ENCODE measurements around the gene LRRC36.

The LRRC36 gene

GRCh38 chr16:67312719-67313118 is 13.9 kb upstream of the LRRC36 start:
- peaks cover 0 to 2% of the 10 kb centered on the region in 2 donors for H3K27me3 ChIP-seq (ENCODE audit: control insufficient read depth in 2 of 2, insufficient read depth in 2 of 2, low read length in 2 of 2)
- H3K27ac ChIP-seq (ENCODE audit: low read depth in 2 of 2, low read length in 2 of 2) = peak overlapping the region; percentile 54 to 66
- H3K9ac ChIP-seq (ENCODE audit: low read depth in 1 of 2, low read length in 2 of 2) = no peak overlapping the region
- H3K4me1 ChIP-seq (ENCODE audit: control insufficient read depth in 2 of 2, insufficient read depth in 2 of 2, low read length in 2 of 2) = peaks cover 0 to 5% of the 10 kb centered on the region in 2 donors
- no peaks in the 10 kb centered on the region for H3K9me3 ChIP-seq (ENCODE audit: control insufficient read depth in 2 of 2, low read length in 2 of 2)
- H3K4me3 ChIP-seq (ENCODE audit: low read length in 2 of 2) = no peak overlapping the region
- no peaks in the 10 kb centered on the region for H3K36me3 ChIP-seq (ENCODE audit: control insufficient read depth in 2 of 2, insufficient read depth in 2 of 2, low read length in 2 of 2)

DNA sequence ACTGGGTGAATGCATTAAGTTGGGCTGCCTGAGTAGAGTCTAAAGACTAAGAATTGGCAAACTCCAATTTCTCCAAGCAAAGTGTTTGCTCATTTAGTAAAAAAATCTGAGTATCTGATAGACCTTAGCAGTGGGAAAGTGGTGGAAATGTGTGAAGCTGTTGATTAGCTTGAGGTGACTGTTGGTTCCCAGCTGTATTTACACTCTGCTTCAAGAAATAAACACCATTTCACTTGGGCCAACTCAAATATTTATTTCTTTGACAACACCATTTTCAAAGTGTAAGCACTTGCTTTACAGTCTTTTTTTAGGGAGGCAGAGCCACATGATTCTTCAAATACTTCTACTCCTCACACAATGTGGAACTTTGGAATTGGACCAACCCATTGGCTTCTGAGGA is 8.8 kb upstream of the LRRC36 start:
- no peaks in the 10 kb centered on the region for H3K36me3 ChIP-seq (ENCODE audit: control insufficient read depth in 2 of 2, insufficient read depth in 2 of 2, low read length in 2 of 2)
- H3K9ac ChIP-seq (ENCODE audit: low read depth in 1 of 2, low read length in 2 of 2) = no peak overlapping the region
- no peaks in the 10 kb centered on the region for H3K9me3 ChIP-seq (ENCODE audit: control insufficient read depth in 2 of 2, low read length in 2 of 2)
- no peaks in the 10 kb centered on the region for H3K4me1 ChIP-seq (ENCODE audit: control insufficient read depth in 2 of 2, insufficient read depth in 2 of 2, low read length in 2 of 2)
- H3K27ac ChIP-seq (ENCODE audit: low read depth in 2 of 2, low read length in 2 of 2) = no peak overlapping the region
- no peak overlapping the region for H3K4me3 ChIP-seq (ENCODE audit: low read length in 2 of 2)
- H3K27me3 ChIP-seq (ENCODE audit: control insufficient read depth in 2 of 2, insufficient read depth in 2 of 2, low read length in 2 of 2) = peaks cover 2% of the 10 kb centered on the region in 2 donors

DNA sequence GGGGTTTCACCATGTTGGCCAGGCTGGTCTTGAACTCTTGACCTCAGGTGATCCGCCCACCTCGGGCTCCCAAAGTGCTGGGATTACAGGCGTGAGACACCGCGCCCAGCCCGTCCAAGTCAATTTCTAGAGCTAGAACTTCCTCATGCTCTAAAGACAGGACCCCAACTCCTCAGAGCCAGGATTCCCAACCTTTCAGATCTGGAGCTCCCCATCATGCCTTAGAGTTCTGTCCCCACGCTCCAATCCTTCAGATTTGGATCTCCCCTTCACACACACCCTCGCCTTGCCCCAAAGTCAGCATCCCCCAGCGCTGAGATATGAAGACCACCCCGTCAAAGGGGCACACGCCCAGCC is 522 bp upstream of the LRRC36 start:
- Histone ChIP-seq H3K4me3 (ENCODE audit: low read length in 2 of 2) (peak overlapping the region; percentile 25 to 64), H3K27me3 (ENCODE audit: control insufficient read depth in 2 of 2, insufficient read depth in 2 of 2, low read length in 2 of 2) (no peaks in the 10 kb centered on the region), H3K4me1 (ENCODE audit: control insufficient read depth in 2 of 2, insufficient read depth in 2 of 2, low read length in 2 of 2) (peaks cover 4 to 7% of the 10 kb centered on the region in 2 donors), H3K9ac (ENCODE audit: low read depth in 1 of 2, low read length in 2 of 2) (peak overlapping the region in 1 of 2 donors; percentile 9), H3K36me3 (ENCODE audit: control insufficient read depth in 2 of 2, insufficient read depth in 2 of 2, low read length in 2 of 2) (no peaks in the 10 kb centered on the region), H3K9me3 (ENCODE audit: control insufficient read depth in 2 of 2, low read length in 2 of 2) (no peaks in the 10 kb centered on the region), H3K27ac (ENCODE audit: low read depth in 2 of 2, low read length in 2 of 2) (no peak overlapping the region)

DNA sequence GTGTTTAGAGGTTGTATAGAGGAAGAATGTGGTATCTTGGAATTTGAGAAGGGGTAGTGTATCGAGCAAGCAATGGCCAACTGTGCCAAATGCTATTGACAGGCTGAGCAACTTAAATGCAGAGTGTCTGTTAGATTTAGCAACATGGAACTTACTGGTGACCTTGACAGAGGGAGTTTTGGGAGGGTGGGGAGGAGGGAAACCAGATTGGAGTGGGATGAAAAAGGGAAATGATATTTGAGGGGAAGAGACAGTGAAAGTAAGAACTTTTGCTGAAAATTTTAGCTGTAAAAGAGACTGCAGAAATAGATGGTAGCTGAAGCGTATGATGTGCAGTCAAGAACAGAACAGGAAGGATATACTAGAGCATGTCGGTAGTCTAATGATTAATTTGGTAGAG is 1.1 kb downstream of the LRRC36 start:
- H3K4me3 ChIP-seq (ENCODE audit: low read length in 2 of 2) = no peak overlapping the region
- peaks cover 4 to 7% of the 10 kb centered on the region in 2 donors for H3K4me1 ChIP-seq (ENCODE audit: control insufficient read depth in 2 of 2, insufficient read depth in 2 of 2, low read length in 2 of 2)
- no peak overlapping the region for H3K9ac ChIP-seq (ENCODE audit: low read depth in 1 of 2, low read length in 2 of 2)
- no peaks in the 10 kb centered on the region for H3K36me3 ChIP-seq (ENCODE audit: control insufficient read depth in 2 of 2, insufficient read depth in 2 of 2, low read length in 2 of 2)
- H3K9me3 ChIP-seq (ENCODE audit: control insufficient read depth in 2 of 2, low read length in 2 of 2) = no peaks in the 10 kb centered on the region
- no peak overlapping the region for H3K27ac ChIP-seq (ENCODE audit: low read depth in 2 of 2, low read length in 2 of 2)
- no peaks in the 10 kb centered on the region for H3K27me3 ChIP-seq (ENCODE audit: control insufficient read depth in 2 of 2, insufficient read depth in 2 of 2, low read length in 2 of 2)

GRCh38 chr16:67329901-67330300 is 3.3 kb downstream of the LRRC36 start:
- no peak overlapping the region for H3K27ac ChIP-seq (ENCODE audit: low read depth in 2 of 2, low read length in 2 of 2)
- no peak overlapping the region for H3K9ac ChIP-seq (ENCODE audit: low read depth in 1 of 2, low read length in 2 of 2)
- no peaks in the 10 kb centered on the region for H3K27me3 ChIP-seq (ENCODE audit: control insufficient read depth in 2 of 2, insufficient read depth in 2 of 2, low read length in 2 of 2)
- H3K4me1 ChIP-seq (ENCODE audit: control insufficient read depth in 2 of 2, insufficient read depth in 2 of 2, low read length in 2 of 2) = peaks cover 4 to 7% of the 10 kb centered on the region in 2 donors
- H3K4me3 ChIP-seq (ENCODE audit: low read length in 2 of 2) = no peak overlapping the region
- no peaks in the 10 kb centered on the region for H3K36me3 ChIP-seq (ENCODE audit: control insufficient read depth in 2 of 2, insufficient read depth in 2 of 2, low read length in 2 of 2)
- no peaks in the 10 kb centered on the region for H3K9me3 ChIP-seq (ENCODE audit: control insufficient read depth in 2 of 2, low read length in 2 of 2)

GRCh38 chr16:67333315-67333714 is 6.7 kb downstream of the LRRC36 start:
- Histone ChIP-seq H3K4me3 (ENCODE audit: low read length in 2 of 2) (no peak overlapping the region), H3K9me3 (ENCODE audit: control insufficient read depth in 2 of 2, low read length in 2 of 2) (no peaks in the 10 kb centered on the region), H3K27me3 (ENCODE audit: control insufficient read depth in 2 of 2, insufficient read depth in 2 of 2, low read length in 2 of 2) (no peaks in the 10 kb centered on the region), H3K27ac (ENCODE audit: low read depth in 2 of 2, low read length in 2 of 2) (no peak overlapping the region), H3K4me1 (ENCODE audit: control insufficient read depth in 2 of 2, insufficient read depth in 2 of 2, low read length in 2 of 2) (no peaks in the 10 kb centered on the region), H3K36me3 (ENCODE audit: control insufficient read depth in 2 of 2, insufficient read depth in 2 of 2, low read length in 2 of 2) (no peaks in the 10 kb centered on the region), H3K9ac (ENCODE audit: low read depth in 1 of 2, low read length in 2 of 2) (no peak overlapping the region)

- Histone ChIP-seq H3K9ac (ENCODE audit: low read depth in 1 of 2, low read length in 2 of 2) (no peak overlapping the region), H3K27me3 (ENCODE audit: control insufficient read depth in 2 of 2, insufficient read depth in 2 of 2, low read length in 2 of 2) (no peaks in the 10 kb centered on the region), H3K36me3 (ENCODE audit: control insufficient read depth in 2 of 2, insufficient read depth in 2 of 2, low read length in 2 of 2) (no peaks in the 10 kb centered on the region), H3K9me3 (ENCODE audit: control insufficient read depth in 2 of 2, low read length in 2 of 2) (no peaks in the 10 kb centered on the region), H3K27ac (ENCODE audit: low read depth in 2 of 2, low read length in 2 of 2) (no peak overlapping the region), H3K4me1 (ENCODE audit: control insufficient read depth in 2 of 2, insufficient read depth in 2 of 2, low read length in 2 of 2) (no peaks in the 10 kb centered on the region), H3K4me3 (ENCODE audit: low read length in 2 of 2) (no peak overlapping the region)
Observed at GRCh38 chr16:67336116-67336515, 9.5 kb downstream of the LRRC36 start.

DNA sequence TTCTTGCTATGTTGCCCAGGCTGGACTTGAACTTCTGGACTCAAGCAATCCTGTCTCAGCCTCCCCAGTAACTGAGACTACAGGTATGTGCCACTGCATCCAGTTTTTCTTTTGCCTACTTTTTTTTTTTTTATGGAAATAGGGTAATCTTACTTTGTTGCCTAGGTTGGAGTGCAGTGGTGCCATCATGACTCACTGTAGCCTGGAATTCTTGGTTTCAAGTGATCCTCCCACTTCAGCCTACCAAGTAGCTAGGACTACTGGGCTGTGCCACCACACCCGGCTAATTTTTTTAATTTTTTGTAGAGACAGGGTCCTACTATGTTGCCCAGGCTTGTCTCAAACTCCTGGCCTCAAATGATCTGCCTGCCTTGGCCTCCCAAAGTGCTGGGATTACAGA is 10.0 kb downstream of the LRRC36 start:
- H3K27ac ChIP-seq (ENCODE audit: low read depth in 2 of 2, low read length in 2 of 2) = no peak overlapping the region
- no peaks in the 10 kb centered on the region for H3K4me1 ChIP-seq (ENCODE audit: control insufficient read depth in 2 of 2, insufficient read depth in 2 of 2, low read length in 2 of 2)
- H3K9me3 ChIP-seq (ENCODE audit: control insufficient read depth in 2 of 2, low read length in 2 of 2) = no peaks in the 10 kb centered on the region
- H3K36me3 ChIP-seq (ENCODE audit: control insufficient read depth in 2 of 2, insufficient read depth in 2 of 2, low read length in 2 of 2) = no peaks in the 10 kb centered on the region
- H3K27me3 ChIP-seq (ENCODE audit: control insufficient read depth in 2 of 2, insufficient read depth in 2 of 2, low read length in 2 of 2) = no peaks in the 10 kb centered on the region
- no peak overlapping the region for H3K4me3 ChIP-seq (ENCODE audit: low read length in 2 of 2)
- no peak overlapping the region for H3K9ac ChIP-seq (ENCODE audit: low read depth in 1 of 2, low read length in 2 of 2)

DNA sequence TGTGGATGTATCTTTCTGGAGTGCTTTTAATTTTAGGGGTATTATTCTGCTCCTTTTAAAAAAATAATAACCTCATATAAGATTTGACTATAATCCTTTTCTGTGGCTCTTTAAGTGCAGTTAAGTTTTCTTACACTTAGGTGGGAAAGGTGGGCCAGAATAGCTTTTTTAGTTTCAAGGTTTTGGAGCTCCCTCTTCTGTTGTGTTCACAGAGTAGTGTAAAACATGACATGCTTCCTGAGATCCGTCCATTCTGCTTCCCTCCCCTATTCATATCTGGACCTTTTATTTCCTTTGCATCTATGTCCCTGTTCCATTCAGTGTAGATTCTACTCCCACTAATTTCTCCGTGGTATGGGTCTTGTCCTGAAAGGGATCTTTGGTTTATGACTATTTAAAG is 12.8 kb downstream of the LRRC36 start:
- no peaks in the 10 kb centered on the region for H3K27me3 ChIP-seq (ENCODE audit: control insufficient read depth in 2 of 2, insufficient read depth in 2 of 2, low read length in 2 of 2)
- H3K27ac ChIP-seq (ENCODE audit: low read depth in 2 of 2, low read length in 2 of 2) = no peak overlapping the region
- no peak overlapping the region for H3K9ac ChIP-seq (ENCODE audit: low read depth in 1 of 2, low read length in 2 of 2)
- H3K36me3 ChIP-seq (ENCODE audit: control insufficient read depth in 2 of 2, insufficient read depth in 2 of 2, low read length in 2 of 2) = no peaks in the 10 kb centered on the region
- H3K4me1 ChIP-seq (ENCODE audit: control insufficient read depth in 2 of 2, insufficient read depth in 2 of 2, low read length in 2 of 2) = no peaks in the 10 kb centered on the region
- no peak overlapping the region for H3K4me3 ChIP-seq (ENCODE audit: low read length in 2 of 2)
- H3K9me3 ChIP-seq (ENCODE audit: control insufficient read depth in 2 of 2, low read length in 2 of 2) = no peaks in the 10 kb centered on the region

DNA sequence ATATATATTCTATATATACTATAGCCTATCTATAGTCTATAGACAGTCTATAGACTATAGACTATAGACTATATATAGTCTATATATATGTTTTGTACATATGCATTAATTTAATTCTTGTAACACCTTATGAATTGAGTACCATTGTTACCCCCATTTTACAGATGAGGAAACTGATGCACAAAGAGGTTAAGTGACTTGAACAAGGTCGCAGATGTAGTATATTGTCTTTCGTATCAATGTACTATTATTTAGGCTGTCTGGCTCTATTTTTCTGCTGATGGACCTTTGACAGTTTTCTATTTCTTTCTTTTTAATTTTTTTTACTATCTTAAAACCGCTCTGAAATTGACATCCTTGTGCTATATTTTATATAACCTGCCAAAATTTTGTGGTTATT is 14.6 kb downstream of the LRRC36 start:
- Histone ChIP-seq H3K4me1 (ENCODE audit: control insufficient read depth in 2 of 2, insufficient read depth in 2 of 2, low read length in 2 of 2) (peaks cover 6 to 8% of the 10 kb centered on the region in 2 donors), H3K4me3 (ENCODE audit: low read length in 2 of 2) (no peak overlapping the region), H3K36me3 (ENCODE audit: control insufficient read depth in 2 of 2, insufficient read depth in 2 of 2, low read length in 2 of 2) (no peaks in the 10 kb centered on the region)

DNA sequence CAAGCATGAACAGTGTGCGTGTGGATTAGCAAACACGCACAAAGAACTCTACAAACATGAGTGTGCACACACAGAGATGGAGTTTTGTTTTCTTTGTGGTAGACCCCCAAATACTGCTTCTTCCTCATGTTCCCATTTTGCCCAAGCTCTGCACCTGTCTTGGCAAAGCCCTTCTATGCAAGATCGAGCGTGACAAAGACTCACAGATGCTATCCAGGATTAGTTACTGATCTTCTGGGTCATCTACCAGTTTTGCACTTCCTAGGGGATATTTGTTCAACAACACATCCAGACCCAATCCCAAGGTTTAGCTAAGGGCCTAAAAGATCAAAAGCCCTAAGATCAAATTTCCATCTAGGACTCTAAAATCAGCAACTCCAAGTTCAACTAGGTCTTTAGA is 16.0 kb downstream of the LRRC36 start:
- Histone ChIP-seq H3K9me3 (ENCODE audit: control insufficient read depth in 2 of 2, low read length in 2 of 2) (no peaks in the 10 kb centered on the region), H3K27ac (ENCODE audit: low read depth in 2 of 2, low read length in 2 of 2) (no peak overlapping the region), H3K36me3 (ENCODE audit: control insufficient read depth in 2 of 2, insufficient read depth in 2 of 2, low read length in 2 of 2) (no peaks in the 10 kb centered on the region)

More for the DNA sequence above, 14.6 kb downstream of the LRRC36 start:
- H3K27me3 ChIP-seq (ENCODE audit: control insufficient read depth in 2 of 2, insufficient read depth in 2 of 2, low read length in 2 of 2) = no peaks in the 10 kb centered on the region
- no peak overlapping the region for H3K27ac ChIP-seq (ENCODE audit: low read depth in 2 of 2, low read length in 2 of 2)
- H3K9me3 ChIP-seq (ENCODE audit: control insufficient read depth in 2 of 2, low read length in 2 of 2) = no peaks in the 10 kb centered on the region
- no peak overlapping the region for H3K9ac ChIP-seq (ENCODE audit: low read depth in 1 of 2, low read length in 2 of 2)

More for the DNA sequence above, 16.0 kb downstream of the LRRC36 start:
- H3K4me3 ChIP-seq (ENCODE audit: low read length in 2 of 2) = no peak overlapping the region
- H3K27me3 ChIP-seq (ENCODE audit: control insufficient read depth in 2 of 2, insufficient read depth in 2 of 2, low read length in 2 of 2) = no peaks in the 10 kb centered on the region
- no peak overlapping the region for H3K9ac ChIP-seq (ENCODE audit: low read depth in 1 of 2, low read length in 2 of 2)
- peaks cover 6 to 9% of the 10 kb centered on the region in 2 donors for H3K4me1 ChIP-seq (ENCODE audit: control insufficient read depth in 2 of 2, insufficient read depth in 2 of 2, low read length in 2 of 2)
